ENCODE results near the gene STARD6.

- TF ChIP-seq, protein P1, sequence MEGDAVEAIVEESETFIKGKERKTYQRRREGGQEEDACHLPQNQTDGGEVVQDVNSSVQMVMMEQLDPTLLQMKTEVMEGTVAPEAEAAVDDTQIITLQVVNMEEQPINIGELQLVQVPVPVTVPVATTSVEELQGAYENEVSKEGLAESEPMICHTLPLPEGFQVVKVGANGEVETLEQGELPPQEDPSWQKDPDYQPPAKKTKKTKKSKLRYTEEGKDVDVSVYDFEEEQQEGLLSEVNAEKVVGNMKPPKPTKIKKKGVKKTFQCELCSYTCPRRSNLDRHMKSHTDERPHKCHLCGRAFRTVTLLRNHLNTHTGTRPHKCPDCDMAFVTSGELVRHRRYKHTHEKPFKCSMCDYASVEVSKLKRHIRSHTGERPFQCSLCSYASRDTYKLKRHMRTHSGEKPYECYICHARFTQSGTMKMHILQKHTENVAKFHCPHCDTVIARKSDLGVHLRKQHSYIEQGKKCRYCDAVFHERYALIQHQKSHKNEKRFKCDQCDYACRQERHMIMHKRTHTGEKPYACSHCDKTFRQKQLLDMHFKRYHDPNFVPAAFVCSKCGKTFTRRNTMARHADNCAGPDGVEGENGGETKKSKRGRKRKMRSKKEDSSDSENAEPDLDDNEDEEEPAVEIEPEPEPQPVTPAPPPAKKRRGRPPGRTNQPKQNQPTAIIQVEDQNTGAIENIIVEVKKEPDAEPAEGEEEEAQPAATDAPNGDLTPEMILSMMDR (conservative IDR thresholded peaks at IDR 0.05): no peak
- TF ChIP-seq EZH2 (IDR thresholded peaks at IDR 0.05; ENCODE audit: low read depth): no peak
Observed at GRCh38 chr18:54396760-54397159, 39.1 kb upstream of the STARD6 start.
